HG03025 (cell line): ENCODE results near the gene TNFRSF1A.

Experiments
- ATAC-seq: cut with Tn5 transposase; IDR thresholded peaks from one replicate; pipeline ENCODE4 v1.9.1; 2021; ENCODE audit warnings: mild to moderate bottlenecking, moderate library complexity; ENCODE audit not compliant: unreplicated experiment, low FRiP score

The TNFRSF1A gene

DNA sequence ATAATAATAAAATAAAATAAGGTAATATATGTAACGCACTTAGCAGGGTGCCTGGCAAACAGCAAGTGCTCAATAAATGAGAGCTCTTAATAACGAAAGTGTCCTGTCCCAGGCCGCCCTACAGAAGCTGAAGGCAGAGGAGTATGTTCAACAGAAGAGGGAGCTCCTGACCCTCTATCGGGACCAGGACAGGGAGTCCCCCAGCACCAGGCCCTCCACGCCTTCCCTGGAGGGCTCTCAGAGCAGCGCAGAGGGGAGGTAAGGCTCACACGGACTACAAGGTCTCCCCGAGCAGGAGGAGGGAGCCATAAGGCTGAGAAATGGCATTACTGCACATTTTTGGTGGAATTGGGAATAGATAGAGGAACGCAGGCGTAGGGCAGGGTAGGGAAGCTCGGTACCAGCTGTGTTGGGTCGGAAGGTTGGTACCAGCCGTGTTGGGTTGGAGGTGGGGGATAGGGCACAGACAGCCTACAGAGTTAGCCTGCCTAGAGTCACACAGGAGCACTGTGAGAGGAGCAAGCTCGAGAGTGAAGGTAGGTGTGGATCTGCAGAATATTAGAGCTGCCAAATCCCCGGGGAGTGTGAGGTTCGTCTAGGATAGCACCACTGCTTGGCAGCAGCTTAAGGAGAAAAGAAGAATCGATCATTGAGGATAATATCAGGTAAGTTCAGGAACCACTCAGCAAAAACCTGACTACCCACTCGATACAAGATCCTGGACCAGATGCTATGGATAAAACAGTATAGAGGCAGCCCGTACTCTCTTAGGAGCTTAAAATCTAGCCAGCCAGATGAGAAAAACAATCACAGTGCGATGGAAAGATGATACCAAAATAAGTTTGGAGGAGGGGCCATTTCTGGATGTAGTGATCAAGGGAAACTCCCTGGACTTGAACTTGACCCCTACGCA is 15.3 kb downstream of the TNFRSF1A start:
- ATAC-seq: no peak

DNA sequence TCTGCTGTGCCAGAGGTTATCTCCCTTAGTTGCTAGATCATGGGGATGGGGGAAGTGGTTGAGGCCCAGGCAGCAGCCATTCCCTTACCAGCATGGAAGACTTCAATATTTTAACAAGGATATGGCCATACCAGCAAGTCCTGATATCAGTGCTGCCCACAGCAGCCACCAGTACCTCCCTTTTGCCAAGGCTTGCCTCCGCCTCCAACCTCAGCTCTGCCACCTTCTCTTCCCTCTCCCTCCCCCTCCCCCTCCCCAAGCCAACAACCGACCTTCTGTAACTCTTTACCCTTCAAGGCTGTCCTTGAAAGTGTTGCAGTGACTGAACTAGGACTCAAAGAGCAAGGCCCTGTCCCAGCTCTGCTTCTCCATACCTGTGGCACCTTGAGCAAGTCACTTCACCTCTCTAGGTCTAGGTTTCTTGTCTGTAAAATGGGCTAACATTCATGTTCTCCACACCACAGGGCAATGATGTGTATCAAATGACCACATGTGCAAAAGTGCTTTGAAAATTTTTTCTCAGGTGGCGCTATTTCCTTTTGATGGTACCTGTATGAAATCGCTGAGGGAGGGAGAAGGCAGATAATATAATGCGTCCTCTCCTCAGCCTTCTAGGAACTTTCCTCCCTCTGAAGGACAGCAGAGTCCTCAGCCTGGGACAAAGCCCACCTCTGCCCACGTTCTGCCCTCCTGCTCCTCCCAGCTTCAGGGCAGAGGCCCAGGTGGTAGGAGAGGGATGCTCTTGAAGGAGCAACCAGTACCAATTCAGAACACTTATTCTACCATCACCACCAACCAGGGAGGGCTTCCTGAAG is 16.7 kb downstream of the TNFRSF1A start:
- ATAC-seq: no peak

DNA sequence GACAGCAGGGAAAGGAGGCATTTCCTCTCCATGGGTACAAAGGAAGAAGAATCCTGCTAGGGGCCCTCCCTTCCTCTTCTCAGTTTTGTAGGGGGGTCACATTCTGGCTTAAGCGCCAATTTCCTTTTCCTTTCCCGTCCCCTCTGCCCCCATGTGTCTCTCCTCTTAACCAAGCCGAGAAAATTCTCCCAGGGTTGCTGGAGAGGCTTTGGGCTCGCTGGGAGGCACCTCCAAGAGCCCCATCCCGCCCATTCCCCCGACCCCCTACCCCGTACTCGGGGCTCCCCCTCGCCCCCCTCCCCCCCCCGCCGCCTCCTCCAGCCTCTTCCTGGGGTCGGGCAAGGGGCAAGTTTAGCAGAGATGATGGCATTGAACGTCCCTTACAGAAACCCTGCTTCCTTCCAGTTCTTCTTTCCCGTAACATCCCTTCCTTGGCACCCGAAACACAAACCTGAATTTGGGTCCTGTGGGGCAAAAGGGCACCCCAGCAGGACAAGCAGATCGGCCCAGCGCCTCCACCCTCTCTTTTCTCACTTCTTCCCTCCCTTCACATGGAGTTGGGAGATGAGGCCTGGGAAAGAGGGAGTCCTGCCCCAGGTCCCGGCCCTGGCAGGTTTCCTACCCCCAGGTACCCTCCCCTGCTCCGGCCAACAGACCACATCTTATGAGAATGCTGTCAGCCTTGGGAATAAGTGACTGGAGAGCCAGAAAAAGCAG is 17.7 kb downstream of the TNFRSF1A start:
- ATAC-seq: no peak

DNA sequence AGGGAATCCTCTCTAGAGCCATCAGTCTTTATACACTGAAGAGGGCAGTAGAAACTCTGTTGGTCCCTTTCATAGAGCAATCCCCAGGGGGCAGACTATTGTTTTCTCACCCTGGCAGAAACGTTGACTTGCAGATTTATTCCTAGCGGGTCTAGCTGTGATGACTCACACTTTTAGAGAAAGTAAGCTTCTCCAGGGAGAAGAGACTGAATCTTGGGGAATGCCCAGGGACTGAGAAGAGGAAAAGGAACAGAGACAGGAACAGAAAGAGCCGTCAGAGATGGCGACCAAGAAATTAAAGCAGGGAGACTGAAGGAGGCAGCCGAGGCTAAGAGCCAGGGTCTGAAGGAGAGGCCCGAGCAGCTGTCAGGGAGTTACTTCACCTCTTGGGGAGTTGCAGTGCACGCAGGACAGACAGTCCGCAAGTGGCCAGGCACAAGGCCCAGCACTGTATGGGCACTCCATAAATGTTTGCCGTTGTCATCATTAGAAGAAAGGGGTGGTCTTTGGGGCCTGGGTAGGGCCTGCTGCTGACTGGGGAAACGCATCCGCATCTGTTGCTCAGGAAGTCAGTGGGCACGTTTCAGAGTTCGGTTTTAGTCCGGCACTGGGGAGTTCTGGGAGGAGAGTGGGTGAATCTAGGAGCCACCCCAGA is 18.4 kb downstream of the TNFRSF1A start:
- no peak for ATAC-seq

GRCh38 chr12:6322969-6323339 is 18.9 kb downstream of the TNFRSF1A start:
- no peak for ATAC-seq

DNA sequence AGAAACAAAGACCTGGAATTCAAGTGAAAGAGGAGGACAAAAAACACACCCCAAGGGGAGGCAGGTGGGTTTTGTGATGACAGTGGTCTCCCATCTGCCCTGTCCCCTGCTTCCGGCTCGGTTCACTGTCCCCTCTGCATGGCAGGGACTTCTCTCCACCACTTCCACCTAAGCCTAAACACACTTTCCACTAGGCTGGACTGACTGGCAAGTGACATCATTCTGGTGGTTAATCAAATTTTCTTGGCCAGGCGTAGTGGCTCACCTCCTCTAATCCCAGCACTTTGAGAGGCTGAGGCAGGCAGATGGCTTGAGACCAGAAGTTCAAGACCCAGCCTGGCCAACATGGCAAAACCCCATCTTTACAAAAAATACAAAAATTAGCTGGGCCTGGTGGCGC is 19.5 kb downstream of the TNFRSF1A start:
- ATAC-seq: no peak

DNA sequence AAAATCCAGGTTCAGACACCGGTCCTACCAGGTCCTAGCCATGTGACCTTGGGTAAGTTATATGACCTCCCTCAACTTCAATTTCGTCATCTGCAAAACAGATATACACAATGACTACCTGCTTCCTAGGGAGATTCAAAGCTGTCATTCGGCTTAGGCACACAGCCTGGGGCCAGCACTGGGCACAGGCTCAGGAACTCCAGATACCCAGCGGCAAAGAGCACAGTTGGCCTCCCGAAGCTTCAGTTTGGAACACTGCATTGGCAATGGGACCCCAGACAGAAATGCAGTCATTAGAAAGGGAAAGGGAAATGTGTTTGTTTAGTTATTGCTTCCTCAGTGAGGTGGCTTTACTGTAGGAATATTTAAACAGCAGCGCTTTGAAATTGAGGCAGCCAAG is 20.0 kb downstream of the TNFRSF1A start:
- ATAC-seq: no peak

GRCh38 chr12:6319446-6319845 is 22.4 kb downstream of the TNFRSF1A start:
- no peak for ATAC-seq

DNA sequence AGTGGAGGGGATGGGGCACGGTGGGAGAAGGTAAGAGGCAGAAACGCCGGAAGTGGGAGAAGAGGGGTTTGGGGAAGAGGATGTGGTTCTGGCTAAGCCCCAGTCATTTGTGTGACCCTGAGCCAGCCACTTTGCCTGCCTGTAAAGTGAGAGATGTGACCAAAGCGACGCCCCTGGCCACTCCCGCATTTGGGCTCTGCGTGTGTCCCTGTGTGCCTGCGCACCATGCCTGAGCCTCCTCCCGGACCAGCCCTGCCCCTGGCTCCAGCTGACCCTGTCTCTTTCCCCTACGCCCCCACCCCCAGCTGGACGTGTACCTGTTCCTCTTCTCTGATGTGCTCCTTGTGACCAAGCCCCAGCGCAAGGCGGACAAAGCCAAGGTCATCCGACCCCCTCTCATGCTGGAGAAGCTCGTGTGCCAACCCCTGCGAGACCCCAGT is 23.4 kb downstream of the TNFRSF1A start:
- ATAC-seq: no peak

DNA sequence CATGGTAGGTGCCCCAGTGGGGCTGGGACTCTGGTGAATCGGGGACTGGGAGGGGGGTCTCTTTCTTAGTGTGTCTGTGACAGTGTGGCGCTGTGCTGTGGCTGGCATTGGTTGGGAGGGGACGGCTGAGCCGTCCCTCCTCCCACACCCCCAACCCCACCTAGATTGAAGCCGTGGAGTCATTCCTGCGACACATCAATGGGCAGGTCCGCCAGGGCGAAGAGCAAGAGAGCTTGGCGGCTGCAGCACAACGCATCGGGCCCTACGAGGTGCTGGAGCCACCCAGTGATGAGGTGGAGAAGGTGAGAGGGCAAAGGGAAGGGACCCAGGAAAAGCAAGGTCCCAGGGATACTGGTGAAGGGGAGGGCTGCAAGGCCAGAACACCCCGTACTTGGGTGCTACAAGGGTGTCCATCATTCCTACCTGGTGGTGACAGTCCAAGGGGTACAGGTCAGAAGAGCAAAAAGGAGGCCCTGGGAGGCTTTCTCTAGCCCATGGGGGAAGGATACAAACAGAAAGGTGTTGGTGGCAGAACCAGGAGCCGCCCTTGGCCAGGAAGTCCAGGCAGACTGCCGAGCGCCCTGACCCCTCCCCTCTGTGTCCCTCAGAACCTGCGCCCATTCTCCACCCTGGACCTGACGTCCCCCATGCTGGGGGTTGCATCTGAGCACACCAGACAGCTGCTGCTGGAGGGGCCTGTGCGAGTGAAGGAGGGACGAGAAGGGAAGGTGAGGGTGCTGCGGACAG is 24.0 kb downstream of the TNFRSF1A start:
- no peak for ATAC-seq

DNA sequence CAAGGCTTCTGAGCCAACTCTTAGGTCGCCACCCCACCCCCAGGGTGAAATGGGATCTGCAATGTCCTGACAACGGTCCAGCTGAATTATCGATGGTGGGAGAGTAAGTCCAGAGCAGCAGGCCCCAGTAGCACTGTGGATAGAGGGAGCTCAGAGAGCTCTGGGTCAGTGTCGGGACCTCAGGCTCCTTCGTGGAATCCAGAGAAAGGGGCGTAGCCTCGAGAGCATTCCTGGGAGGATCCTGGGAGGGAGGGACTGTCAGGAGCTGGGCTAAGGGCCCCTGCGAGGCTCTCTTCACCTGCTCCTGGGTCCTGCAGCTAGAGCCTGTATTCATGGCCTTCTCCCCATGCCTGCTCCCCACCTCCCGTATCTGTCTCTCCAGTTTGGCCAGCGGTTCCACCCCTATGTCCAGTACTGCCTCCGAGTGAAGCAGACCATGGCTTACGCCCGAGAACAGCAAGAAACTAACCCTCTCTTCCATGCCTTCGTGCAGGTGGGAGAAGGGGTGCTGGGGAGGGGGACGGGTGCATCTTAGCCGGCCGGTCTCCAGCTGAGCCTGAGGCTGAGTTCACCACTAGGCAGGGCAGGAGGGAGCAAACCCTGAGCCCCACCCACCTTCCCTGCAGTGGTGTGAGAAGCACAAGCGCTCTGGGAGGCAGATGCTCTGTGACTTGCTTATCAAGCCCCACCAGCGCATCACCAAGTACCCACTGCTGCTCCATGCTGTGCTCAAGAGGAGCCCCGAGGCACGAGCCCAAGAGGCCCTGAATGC is 24.8 kb downstream of the TNFRSF1A start:
- no peak for ATAC-seq

DNA sequence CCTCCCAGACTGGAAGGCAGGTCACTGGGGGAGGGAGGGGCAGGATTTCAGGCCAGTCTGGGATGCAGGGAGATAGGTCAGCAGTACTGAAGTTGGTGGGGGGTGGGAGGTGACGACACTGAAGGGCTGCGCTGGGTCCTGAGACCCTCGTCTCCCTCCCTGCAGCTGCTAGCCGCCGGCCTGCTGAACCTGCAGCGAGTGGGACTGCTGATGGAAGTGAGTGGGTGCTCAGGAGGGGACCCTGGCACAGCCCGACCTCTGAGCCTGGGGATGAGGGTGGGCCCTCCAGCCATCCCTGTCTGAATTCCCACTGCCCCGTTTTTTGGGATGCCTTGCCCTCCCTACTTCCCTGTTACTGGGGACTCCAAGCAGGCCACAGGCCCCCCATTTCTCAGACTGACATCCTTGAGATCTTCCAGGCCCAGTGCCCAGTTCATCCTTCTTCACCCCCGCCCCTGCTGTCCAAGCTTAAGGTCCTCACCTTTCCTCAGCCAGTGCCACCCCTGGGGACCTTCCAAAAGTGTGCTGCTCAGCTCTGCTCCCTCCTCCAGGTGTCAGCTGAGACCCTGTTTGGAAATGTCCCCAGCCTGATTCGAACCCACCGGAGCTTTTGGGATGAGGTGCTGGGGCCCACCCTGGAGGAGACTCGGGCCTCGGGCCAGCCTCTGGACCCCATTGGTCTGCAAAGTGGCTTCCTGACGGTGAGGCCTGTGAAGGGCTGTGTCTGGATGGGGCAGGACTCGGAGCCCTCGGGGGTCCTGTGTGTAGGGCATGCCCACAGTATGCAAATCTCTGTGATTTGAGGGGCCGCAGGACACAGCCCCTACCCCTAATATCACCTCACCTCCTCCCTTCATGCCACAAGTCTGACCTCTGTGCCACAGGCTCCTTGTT is 25.9 kb downstream of the TNFRSF1A start:
- ATAC-seq: no peak

GRCh38 chr12:6315184-6315583 is 26.7 kb downstream of the TNFRSF1A start:
- no peak for ATAC-seq

GRCh38 chr12:6314776-6315175 is 27.1 kb downstream of the TNFRSF1A start:
- ATAC-seq: no peak

DNA sequence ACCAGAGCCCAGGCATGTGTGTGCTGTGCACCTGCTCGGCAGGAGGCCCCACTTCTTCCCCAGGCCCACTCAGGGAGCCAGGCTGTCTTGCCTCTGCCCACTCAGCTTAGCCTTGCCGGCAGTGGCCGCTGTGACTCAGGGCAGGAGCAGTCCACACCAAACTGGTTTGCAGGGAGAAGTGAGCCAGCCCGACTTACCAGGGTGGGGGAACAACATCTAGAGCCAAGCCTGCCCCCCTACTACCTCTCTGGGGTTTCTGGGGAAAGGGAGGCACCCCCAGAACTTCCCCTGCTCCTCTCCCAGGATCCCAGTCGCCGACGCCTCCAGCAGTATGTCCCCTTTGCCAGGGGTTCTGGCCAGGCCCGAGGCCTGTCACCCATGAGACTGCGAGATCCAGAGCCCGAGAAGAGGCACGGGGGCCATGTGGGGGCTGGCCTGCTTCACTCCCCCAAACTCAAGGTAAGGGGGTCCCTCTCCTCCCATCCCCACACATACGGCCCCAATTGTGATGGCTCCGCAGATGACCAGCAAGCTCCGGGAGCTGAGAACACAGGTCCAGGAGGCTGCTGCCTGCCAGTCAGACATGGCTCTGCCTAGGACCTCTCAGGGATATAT is 28.4 kb downstream of the TNFRSF1A start:
- ATAC-seq: no peak

DNA sequence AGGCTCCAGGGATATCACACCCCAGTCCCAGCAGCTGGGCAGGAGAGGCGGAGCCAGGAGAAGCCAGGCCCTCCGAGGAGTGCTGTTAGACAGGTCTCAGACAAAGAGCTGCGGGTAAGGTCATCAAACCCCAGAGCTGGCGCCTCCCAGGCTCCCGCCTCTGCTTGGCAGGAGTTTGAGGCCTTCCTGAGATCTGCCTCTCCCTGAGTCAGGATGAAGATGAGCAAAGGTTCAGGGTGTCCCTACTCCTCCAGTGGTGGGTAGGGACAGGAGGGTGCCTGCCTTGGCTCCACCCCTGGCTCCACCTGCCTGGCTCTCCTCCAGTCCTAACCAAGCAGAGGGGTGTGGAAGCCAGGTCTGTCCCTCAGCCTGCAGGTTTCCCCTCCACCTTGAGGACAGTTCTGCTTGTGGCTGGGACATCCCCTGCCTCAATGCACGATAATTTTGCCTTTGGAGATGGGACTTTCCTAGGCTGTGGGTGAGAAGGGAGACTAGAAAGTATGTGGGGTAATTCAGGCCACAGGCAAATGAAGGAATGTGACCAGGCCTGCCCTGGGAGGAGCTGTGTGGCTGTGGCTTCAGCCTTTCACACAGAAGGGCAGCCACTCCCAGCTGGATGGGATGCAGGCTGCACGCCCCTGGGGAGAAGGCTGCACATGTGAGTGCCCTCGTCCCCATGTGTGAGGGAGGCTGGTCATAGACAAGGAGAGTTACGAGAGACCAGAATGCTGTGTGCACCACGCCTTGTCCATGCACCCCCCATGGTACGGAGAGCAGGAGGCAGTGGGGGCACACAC is 29.1 kb downstream of the TNFRSF1A start:
- no peak for ATAC-seq
